H1 (cell line): ENCODE measurements around the gene IL36RN. TPM values are rescaled to one million over a fixed set of nuclear protein-coding genes. Genes with fewer than 3 reads are reported as not detected.

Experiments
- CBX8 ChIP-seq: fragments of 300-800, 300-1000 bp; sonication (generic); IDR thresholded peaks from 2 replicates; pipeline ENCODE4 v1.7.1; 2016; ENCODE audit warnings: low read depth, low read length, borderline replicate concordance
- CHD1 ChIP-seq: IDR thresholded peaks from 2 replicates; pipeline ENCODE4 v1.6.1; 2012; ENCODE audit warnings: low read depth, low read length, improper control_type of control experiment
- EP300 ChIP-seq, 2 experiments: IDR thresholded peaks; 1 replicate in 1 of 2; 2 replicates in 1 of 2; pipeline ENCODE4 v1.6.1; 2011 to 2012; ENCODE audit warnings: low read depth in 2 of 2, low read length in 2 of 2, mild to moderate bottlenecking in 2 of 2, borderline replicate concordance in 1 of 2, inconsistent platforms in 1 of 2, moderate library complexity in 1 of 2
- TAF7 ChIP-seq: optimal IDR thresholded peaks from 2 replicates; pipeline ENCODE3; 2011; ENCODE audit warnings: low read depth, mild to moderate bottlenecking, inconsistent platforms, low read length, moderate library complexity, borderline replicate concordance
- TEAD4 ChIP-seq: IDR thresholded peaks from 2 replicates; pipeline ENCODE4 v1.6.1; 2012; ENCODE audit warnings: low read depth, low read length, inconsistent platforms, mixed read lengths
- polyA plus RNA-seq, 7 experiments: library from polyadenylated mRNA; depleted of rRNA in 3 of 7; stranded (reverse) in 5 of 7; unstranded in 2 of 7; fragments of >200 nt in 5 of 7; fragments of 200-250 nt in 2 of 7; gene quantifications; 1 replicate in 5 of 7; 2 replicates in 1 of 7; 4 replicates in 1 of 7; pipeline versions ENCODE4 v1.2.1 to v1.2.3, GENCODE V29; 2011 to 2013; ENCODE audit warnings: missing spikeins in 2 of 7, mixed read lengths in 2 of 7
- total RNA-seq: library from RNA; stranded (reverse); fragmentation: NEBNext Ultra II Directional; extraction: Animal tissue kit (Norgen Biotek cat#: 25700); gene quantifications from 2 replicates; pipeline ENCODE4 v1.2.1, GENCODE V29; 2021
- TF ChIP-seq, protein P1 (sequence below), 3 experiments: IDR thresholded peaks; 1 replicate in 2 of 3; 2 replicates in 1 of 3; pipeline versions ENCODE4 v1.5.1 to v1.6.1; 2011; ENCODE audit warnings: low read length in 3 of 3, mild to moderate bottlenecking in 3 of 3, inconsistent platforms in 2 of 3, low read depth in 1 of 3, moderate library complexity in 1 of 3; ENCODE audit not compliant: insufficient read depth in 1 of 3; ENCODE audit errors: control extremely low read depth in 1 of 3

The IL36RN gene
- total and polyA plus RNA-seq, 2 of the 8 experiments (the other 6 are each of a cell fraction or from before 2014, with no cell fraction given): not detected

DNA sequence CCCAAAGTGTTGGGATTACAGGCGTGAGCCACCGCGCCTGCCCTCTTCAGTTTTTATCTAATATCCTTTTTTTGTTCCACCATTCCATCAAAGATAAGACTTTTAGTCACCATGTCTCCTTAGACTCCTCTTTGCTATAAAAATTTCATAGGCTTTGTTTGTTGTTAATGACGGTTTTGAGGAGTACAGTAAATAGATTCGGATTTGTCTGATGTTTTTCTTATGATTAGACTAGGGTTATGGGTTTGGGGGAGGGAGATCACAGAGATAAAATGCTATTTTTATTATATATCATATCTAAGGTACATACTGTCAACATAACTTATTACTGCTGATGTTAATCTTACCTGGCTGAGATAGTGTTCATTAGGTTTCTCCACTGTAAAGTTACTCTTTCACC lies 12.5 kb upstream of the IL36RN start (continued):
- no peak for TF ChIP-seq CBX8
- TF ChIP-seq EP300 (IDR thresholded peaks at IDR 0.05; ENCODE audit: borderline replicate concordance in 1 of 2, low read depth in 2 of 2, low read length in 2 of 2): no peak
- no peak for TF ChIP-seq TAF7
- no peak for TF ChIP-seq TEAD4
- TF ChIP-seq CHD1: no peak
- TF ChIP-seq, protein P1, sequence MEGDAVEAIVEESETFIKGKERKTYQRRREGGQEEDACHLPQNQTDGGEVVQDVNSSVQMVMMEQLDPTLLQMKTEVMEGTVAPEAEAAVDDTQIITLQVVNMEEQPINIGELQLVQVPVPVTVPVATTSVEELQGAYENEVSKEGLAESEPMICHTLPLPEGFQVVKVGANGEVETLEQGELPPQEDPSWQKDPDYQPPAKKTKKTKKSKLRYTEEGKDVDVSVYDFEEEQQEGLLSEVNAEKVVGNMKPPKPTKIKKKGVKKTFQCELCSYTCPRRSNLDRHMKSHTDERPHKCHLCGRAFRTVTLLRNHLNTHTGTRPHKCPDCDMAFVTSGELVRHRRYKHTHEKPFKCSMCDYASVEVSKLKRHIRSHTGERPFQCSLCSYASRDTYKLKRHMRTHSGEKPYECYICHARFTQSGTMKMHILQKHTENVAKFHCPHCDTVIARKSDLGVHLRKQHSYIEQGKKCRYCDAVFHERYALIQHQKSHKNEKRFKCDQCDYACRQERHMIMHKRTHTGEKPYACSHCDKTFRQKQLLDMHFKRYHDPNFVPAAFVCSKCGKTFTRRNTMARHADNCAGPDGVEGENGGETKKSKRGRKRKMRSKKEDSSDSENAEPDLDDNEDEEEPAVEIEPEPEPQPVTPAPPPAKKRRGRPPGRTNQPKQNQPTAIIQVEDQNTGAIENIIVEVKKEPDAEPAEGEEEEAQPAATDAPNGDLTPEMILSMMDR (IDR thresholded peaks at IDR 0.05; ENCODE audit: control extremely low read depth in 1 of 3, insufficient read depth in 1 of 3, low read depth in 1 of 3, low read length in 3 of 3): no peak
